HL-60 (cell line): Measurements from ENCODE around the gene ANKZF1.
"Not testable (repeated sequence)": the region's sequence is repeated elsewhere in the genome, so short reads cannot be mapped to it uniquely, and the experiment has no call there.

Source experiments
- DNase-seq, 2 experiments: peaks; one replicate each; pipeline ENCODE4 v3.0.0-alpha.2; 2010 to 2020; ENCODE audit warnings: low read depth in 1 of 2, low spot score in 1 of 2
- H3K27ac ChIP-seq: fragments of 250-450 bp; sonication (Bioruptor Pico); replicated peaks from 2 replicates; pipeline ENCODE4 v1.5.1; 2020; ENCODE audit warnings: mild to moderate bottlenecking, moderate library complexity
- H3K27me3 ChIP-seq: fragments of 250-450 bp; sonication (Bioruptor Pico); 2 replicates; pipeline ENCODE4 v1.5.1; 2021; ENCODE audit warnings: mild to moderate bottlenecking, moderate library complexity; ENCODE audit not compliant: insufficient read depth, poor library complexity, severe bottlenecking
- H3K4me3 ChIP-seq: replicated peaks from 2 replicates; pipeline ENCODE4 v1.5.1; 2011; ENCODE audit warnings: mild to moderate bottlenecking, control low read depth, low read length; ENCODE audit not compliant: insufficient read depth
- GABPA ChIP-seq: IDR thresholded peaks from 2 replicates; pipeline ENCODE4 v1.6.1; 2012; ENCODE audit warnings: low read depth
- POLR2AphosphoS5 ChIP-seq: IDR thresholded peaks from 2 replicates; pipeline ENCODE4 v1.6.1; 2012; ENCODE audit warnings: low read depth
- REST ChIP-seq: IDR thresholded peaks from 2 replicates; pipeline ENCODE4 v1.6.1; 2012; ENCODE audit warnings: low read depth; ENCODE audit not compliant: insufficient replicate concordance
- SPI1 ChIP-seq: IDR thresholded peaks from 2 replicates; pipeline ENCODE4 v1.6.1; 2012; ENCODE audit warnings: low read depth, mild to moderate bottlenecking, borderline replicate concordance
- TF ChIP-seq, protein P1 (sequence below): IDR thresholded peaks from one replicate; pipeline ENCODE4 v1.5.1; 2011; ENCODE audit warnings: low read length, control low read depth, inconsistent platforms; ENCODE audit not compliant: insufficient read depth

Gene ANKZF1

DNA sequence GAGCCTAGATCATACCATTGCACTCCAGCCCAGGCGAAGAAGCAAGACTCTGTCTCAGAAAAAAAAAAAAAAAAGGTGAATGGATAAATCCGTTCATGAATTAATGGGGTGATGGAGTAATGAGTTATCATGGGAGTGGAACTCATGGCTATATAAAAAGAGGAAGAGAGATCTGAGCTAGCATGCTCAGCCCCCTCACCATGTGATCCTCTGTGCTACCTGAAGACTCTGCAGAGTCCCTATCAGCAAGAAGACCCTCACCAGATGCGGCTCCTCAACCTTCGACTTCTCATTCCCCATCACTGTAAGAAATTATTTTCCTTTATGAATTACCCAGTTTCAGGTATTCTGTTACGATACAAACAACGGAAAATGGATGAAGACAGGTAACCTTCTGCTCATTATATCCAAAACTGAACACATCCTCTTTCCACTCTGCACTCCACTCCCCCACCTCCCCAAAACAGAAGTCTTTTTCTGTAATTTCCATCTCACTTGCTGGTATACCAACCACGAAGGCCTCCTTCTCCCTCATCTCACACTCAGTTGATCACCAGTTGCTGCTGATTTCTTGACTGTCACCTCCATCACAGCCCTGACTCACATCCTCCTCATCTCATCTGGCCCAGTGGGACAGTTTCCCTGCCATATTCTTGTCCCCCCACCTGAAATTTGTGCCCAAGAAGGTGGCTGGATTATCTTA, 42.7 kb upstream of the ANKZF1 start:
- TF ChIP-seq POLR2AphosphoS5 (no peak), SPI1 (peak; percentile 26; the same call in 1 of the 2 replicates), GABPA (no peak)
- TF ChIP-seq, protein P1, sequence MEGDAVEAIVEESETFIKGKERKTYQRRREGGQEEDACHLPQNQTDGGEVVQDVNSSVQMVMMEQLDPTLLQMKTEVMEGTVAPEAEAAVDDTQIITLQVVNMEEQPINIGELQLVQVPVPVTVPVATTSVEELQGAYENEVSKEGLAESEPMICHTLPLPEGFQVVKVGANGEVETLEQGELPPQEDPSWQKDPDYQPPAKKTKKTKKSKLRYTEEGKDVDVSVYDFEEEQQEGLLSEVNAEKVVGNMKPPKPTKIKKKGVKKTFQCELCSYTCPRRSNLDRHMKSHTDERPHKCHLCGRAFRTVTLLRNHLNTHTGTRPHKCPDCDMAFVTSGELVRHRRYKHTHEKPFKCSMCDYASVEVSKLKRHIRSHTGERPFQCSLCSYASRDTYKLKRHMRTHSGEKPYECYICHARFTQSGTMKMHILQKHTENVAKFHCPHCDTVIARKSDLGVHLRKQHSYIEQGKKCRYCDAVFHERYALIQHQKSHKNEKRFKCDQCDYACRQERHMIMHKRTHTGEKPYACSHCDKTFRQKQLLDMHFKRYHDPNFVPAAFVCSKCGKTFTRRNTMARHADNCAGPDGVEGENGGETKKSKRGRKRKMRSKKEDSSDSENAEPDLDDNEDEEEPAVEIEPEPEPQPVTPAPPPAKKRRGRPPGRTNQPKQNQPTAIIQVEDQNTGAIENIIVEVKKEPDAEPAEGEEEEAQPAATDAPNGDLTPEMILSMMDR, result no peak
- no peak overlapping the region for H3K27ac ChIP-seq
- DNase-seq, result no peak
- no peak overlapping the region for H3K4me3 ChIP-seq
- H3K27me3 ChIP-seq, result no peaks in the 10 kb centered on the region

DNA sequence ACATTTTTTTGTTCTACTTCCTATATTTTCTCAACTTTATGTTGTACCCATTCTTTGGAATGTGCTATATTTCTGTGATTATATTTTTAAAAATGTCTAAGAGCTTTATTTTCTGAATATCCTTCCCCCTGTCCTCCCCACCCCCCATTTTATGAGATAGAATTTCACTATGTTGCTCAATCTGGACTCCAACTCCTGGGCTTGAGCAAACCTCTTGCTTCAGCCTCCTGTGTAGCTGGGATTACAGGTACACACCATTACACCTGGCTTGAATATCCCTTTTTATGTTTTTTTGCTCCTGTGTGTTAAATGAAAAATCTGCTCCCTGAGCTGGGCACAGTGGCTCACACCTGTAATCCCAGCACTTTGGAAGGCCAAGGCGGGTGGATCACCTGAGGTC, 32.2 kb upstream of the ANKZF1 start:
- no peak for DNase-seq
- no peaks in the 10 kb centered on the region for H3K27me3 ChIP-seq
- no peak for TF ChIP-seq REST
- TF ChIP-seq, protein P1, result no peak
- no peak for TF ChIP-seq SPI1
- TF ChIP-seq POLR2AphosphoS5, result no peak
- no peak for TF ChIP-seq GABPA
- H3K4me3 ChIP-seq, result no peak overlapping the region
- no peak overlapping the region for H3K27ac ChIP-seq

- no peak for TF ChIP-seq POLR2AphosphoS5
- Histone ChIP-seq H3K27ac (no peak overlapping the region), H3K27me3 (no peaks in the 10 kb centered on the region), H3K4me3 (no peak overlapping the region)
- DNase-seq, result no peak
These were observed 30.6 kb upstream of the ANKZF1 start for GRCh38 chr2:219198974-219199373.

DNA sequence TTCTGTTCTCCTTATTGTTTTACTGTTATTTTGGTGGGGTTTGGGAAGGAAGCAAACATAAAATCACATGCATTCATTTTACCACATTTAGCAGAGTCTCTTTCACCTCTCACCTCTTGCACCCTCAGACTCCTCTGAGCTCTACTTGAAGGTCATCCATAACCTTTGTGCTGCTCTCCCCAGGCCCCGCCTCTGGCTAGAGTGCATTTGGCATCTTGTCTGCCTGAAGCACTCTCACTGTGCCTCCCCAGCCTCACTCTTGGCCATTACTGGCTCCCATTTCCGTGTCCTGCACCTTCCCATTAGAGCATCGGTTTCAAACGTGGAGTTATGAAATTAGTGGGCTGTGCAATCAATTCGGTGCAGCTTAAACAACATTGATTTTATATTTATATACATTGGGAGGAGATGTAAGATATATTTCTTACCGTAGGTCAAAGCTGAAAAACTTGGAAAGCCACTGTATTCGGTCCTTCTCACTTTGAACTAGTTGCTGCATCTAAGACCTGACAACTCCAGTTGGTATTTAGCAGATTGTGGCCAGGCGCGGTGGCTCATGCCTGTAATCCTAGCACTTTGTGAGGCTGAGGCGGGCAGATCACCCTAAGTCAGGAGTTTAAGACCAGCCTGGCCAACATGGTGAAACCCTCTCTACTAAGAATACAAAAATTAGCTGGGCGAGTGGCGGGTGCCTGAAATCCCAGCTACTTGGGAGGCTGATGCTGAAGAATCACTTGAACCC, 30.0 kb upstream of the ANKZF1 start:
- TF ChIP-seq GABPA (no peak), SPI1 (no peak)
- TF ChIP-seq, protein P1, result no peak
- DNase-seq, result no peak
- Histone ChIP-seq H3K4me3 (no peak overlapping the region), H3K27me3 (no peaks in the 10 kb centered on the region), H3K27ac (no peak overlapping the region)

GRCh38 chr2:219200502-219201326, 28.9 kb upstream of the ANKZF1 start:
- not testable (repeated sequence) for DNase-seq, H3K27me3 ChIP-seq, H3K4me3 ChIP-seq, H3K27ac ChIP-seq

GRCh38 chr2:219201331-219201730, 28.3 kb upstream of the ANKZF1 start:
- H3K4me3 ChIP-seq, DNase-seq, H3K27ac ChIP-seq, H3K27me3 ChIP-seq: not testable (repeated sequence)
